ENCODE data around the gene DPP3.

DPP3 gene

DNA sequence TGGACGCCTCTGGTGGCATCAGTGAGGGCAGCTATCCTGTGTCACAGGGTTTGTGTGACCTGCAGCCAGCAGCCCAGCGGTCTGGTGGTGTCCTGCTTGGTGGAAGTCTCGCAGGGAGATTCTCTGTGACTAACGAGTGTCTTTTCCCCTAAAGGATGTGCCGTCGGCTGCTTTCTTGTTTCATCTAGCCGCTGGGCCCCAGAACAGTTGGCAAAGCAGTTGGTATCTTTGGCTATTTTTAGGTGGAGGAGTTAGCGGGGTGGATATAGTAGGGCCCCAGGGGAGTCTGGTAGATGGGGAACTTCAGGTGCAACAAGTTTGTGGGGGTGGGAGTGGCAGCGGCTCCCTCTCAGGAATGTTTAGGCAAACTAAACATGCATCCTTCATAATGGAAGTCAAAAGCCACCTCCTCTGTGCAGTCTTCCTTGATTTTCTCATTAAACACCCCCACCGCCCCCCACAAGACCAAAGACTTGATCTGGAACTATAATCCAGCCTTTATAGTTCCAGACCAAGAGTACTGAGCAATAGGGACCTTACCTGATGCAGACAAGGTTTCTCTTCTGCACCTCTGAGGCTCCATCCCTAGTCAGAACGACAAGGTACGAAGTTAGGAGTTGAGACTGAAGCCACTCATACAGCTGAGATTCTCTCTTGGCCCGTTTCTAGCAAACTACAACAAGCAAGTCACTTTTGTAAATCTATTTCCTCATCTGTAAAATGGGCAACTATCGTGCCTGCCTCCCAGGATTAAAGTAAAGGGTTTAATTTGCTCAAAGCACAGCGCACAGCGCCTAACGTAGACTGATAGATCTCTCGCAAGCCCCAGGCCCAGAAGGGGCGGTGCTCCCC is 14.6 kb upstream of the DPP3 start:
- DNase-seq = no peak

DNA sequence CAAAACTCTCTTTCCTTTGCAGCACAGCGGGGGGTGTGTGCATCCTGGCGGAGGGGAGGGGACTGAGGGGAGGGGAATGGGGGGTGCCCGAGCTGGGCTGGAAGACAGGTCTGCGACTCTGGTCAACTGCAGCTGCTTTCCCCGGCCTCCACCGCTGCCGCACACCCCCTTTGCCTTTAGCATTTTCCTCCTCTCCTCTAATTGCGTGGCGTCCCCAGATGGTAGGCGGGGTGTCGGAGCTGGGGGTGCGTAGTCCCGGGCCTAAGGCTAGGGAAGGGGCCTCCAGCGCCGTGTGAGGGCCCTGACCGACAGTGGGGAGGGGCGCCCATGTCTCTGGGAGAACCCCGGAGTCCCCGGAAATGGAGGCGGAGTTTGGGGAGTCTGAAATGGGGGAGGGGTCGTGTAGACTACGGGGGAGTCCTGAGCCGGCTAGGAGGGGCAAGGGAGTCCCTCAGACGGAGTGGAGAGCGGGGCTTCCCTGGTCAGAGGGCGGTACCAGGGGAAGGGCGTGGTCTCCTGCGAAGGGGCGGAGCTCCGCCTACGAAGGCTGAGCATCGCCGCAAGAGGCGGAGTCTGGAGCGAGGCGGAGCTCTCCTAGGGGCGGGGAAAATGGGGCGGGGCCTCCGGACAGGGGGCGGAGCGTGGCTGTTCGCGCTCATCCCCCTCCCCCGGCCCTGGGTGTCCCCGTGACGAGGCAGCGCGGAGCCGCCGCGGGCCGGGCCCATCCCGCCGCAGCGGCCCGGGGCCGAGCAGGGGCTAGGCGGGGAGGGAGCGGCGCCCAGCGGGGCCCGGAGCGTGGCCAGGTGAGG is 13.8 kb upstream of the DPP3 start, which contains the start of gene PELI3:
TSS of gene PELI3 (plus strand) at position 681 of the 809 bp plus-strand sequence. CDS start 1,224 bp downstream, outside the sequence.
- peak; percentile 97 for DNase-seq

DNA sequence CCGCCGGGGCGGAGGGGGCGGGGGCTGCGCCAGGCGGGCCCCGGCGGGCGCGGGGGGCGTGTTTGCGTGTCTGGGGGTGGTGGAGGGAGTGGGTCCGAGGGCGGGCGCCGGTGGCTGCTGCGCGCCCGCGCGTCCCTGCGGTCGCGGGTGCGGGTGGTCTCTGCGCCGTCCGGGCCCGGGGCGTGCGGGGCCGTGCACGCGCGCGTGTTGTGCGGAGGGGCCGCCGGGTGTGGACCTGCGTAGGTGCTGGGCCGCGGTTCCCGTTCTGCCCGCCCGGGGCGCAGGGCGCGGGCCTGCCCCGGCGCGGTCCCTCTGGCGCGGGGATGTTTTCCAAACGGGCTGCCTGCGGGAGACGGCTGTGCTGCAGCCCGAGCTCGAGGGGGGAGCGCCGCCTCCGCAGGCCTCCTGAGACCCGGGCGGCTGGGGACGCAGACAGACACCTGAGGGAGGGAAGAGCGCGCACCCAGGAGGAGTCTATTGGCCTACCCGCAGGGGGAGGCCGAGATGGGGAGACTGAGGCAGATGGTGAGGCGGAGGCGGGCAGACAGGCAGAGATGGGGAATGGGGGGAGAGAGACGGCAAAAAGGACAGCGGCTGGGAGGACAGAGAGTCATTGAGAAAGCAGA is 13.1 kb upstream of the DPP3 start:
- no peak for DNase-seq

DNA sequence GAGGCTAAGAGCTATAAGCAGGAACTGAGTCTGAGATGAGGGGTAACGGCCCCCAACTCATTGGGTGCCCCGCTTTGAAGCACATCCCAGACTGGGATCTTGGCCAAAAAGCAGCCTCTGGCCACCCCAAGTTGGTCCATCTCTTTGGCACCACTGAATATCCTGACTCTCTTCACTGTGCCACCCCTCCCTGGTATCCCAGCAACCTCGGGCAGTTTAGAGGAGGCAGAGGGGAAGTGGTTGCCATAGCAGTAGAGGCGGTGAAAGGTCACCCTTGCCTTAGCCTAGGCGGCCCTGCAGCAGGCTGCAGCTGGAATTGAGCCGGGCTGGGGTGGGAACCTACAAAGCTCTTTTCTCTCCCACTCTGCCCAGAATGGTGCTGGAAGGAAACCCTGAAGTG is 12.5 kb upstream of the DPP3 start:
- DNase-seq = peak in 1 of 2 experiments; percentile 39

DNA sequence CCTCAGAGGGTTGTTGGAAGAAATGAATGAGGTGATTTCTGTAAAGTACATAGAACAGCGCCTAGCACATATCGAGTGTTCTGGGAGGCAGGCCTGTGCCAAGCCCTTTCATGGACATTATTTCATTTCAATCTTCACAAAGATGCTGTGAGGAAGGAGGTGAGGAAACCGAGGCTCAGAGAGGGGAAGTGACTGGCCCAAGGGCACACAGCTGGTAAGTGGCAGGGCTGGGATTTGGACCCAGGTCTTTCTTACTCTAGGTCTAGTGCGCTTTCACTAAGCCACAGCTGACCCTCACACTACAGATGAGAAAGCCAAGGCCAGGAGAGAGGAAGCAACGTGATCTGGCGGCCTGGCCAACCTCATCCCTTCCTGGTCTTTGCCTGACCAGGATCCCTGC is 11.5 kb upstream of the DPP3 start:
- no peak for DNase-seq

DNA sequence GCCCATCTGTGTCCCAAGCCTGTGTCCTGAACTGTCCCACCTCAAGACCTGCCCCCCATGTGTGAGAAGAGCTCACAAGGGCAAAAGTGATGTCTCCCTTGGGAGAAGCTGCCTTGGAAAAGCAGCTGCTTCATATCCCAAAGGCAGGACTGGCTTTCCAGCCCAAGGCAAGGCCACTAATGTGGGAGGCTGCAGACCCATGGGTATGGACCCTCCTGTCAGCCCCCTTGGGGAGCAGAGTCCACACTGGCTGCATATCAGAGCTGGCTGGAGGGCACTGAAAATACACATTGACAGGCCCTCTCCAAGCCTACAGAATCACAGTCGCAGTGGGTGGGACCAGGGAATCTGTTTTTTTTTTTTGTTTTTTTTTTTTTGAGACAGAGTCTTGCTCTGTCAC is 10.8 kb upstream of the DPP3 start:
- DNase-seq = no peak

DNA sequence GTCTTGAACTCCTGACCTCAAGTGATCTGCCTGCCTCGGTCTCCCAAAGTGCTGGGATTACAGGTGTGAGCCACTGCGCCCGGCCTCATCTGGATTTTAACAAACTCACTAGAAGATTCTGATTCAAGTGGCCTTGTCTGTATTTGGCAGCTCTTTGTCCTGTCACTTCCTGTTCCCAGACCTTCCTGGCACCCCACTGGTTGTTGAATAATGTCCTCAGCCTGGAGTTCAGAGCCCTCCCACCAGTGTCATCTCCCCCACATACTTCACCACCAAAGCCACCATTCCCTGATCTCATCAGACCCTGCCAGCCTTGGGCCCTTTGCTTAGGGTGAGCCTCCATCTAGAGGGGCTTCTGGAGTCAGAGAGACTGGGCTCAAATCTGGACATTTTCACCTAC is 10.2 kb upstream of the DPP3 start:
- DNase-seq = no peak

DNA sequence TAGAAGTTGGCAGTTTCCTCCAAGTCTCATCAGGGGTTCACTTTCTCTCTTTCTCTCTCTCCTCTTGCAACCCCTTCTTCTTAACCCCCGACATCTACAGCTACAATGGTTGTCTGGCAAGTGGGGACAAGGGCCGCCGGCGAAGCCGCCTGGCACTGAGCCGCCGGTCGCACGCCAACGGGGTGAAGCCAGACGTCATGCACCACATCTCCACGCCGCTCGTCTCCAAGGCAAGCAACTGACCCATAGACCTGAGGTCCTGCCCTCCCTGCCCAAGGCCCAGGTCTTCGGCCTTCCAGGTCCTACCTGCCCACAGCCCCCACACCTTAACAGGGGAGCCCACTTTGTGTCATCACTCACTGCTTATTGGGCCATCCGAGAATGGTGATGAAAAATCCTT is 9.1 kb upstream of the DPP3 start:
- DNase-seq = no peak

DNA sequence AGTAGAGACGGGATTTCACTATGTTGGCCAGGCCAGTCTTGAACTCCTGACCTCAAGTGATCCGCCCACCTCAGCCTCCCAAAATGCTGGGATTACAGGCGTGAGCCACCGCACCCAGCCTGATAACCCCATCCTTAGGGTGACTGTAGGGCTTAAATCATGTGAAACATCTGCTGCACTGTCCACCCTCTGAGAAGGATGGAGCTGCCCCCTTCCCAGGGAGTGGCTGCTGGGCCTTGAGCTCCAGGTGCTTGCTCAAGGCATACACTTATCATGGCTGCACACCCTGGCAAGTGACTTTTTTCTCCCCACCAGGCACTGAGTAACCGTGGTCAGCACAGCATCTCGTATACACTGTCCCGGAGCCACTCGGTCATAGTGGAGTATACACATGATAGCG is 8.2 kb upstream of the DPP3 start:
- DNase-seq = no peak

DNA sequence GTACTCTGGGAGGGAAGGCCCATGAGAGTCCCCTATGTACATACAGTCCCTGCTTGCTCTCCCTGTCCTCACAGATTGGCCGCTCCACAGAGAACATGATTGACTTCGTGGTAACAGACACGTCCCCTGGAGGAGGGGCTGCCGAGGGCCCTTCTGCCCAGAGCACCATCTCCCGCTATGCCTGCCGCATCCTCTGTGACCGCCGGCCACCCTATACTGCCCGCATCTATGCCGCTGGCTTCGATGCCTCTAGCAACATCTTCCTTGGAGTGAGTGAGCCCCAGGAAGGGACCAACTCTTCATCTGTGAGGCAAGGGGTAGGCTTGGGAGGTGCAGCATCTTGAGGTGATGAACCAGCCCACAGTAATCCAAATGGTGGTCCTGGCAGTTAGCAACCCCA is 7.1 kb upstream of the DPP3 start:
- no peak for DNase-seq

DNA sequence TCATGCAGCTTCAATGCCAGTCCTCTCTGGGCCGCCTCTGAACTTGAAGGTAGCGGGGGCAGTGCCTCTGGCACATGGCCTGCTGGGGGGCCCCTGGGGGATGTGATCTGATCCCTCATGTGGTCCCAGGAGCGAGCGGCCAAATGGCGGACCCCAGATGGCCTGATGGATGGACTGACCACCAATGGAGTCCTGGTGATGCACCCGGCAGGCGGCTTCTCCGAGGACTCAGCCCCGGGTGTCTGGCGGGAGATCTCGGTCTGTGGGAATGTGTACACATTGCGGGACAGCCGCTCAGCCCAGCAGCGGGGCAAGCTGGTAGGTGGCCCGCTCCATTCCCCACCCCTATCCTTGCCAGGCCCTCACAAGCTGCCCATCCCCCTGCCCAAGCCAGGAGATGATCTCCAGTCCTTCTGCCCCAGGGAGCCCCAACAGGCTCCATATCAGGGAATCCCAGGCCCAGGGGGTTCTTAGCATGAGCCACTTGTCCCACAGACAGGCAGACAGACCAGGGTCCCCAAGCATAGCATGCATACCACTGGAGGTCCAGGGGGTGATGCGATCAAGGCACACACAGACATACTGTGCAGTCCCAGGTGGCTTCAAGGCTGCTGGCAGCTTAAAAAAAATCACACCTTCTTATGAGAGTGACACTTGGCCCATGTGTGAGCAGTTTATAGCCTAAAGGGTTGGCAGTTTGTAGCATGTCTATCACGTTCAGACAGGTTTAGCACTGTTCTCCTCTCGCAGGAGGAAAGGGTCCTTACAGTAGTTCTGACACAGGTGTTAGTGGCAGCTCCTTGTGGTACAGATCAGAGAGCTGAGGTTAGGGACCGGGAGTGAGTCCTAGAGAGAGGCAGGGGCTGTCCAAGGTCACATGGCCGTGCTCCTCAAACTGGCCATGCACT is 6.4 kb upstream of the DPP3 start:
- no peak for DNase-seq

DNA sequence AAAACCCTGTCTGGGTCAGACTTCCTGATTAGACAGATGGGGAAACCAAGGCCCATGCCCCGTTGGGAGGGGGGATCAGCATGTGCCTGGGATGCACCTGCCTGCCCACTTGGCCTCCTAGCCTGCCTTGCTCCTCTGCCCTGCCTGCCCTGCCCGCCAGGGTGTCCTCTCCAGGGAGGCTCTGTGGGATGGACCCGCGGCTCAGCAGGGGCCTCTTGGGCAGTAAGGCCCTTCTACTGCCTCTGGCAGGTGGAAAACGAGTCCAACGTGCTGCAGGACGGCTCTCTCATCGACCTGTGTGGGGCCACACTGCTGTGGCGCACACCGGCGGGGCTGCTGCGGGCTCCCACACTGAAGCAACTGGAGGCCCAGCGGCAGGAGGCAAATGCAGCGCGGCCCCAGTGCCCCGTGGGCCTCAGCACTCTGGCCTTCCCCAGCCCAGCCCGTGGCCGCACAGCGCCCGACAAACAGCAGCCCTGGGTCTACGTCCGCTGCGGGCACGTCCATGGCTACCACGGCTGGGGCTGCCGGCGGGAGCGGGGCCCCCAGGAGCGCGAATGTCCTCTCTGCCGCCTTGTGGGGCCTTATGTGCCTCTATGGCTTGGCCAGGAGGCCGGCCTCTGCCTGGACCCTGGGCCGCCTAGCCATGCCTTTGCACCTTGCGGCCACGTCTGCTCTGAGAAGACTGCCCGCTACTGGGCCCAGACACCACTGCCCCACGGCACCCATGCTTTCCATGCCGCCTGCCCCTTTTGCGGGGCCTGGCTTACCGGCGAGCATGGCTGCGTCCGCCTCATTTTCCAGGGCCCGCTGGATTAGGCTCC is 4.7 kb upstream of the DPP3 start:
- DNase-seq = no peak

DNA sequence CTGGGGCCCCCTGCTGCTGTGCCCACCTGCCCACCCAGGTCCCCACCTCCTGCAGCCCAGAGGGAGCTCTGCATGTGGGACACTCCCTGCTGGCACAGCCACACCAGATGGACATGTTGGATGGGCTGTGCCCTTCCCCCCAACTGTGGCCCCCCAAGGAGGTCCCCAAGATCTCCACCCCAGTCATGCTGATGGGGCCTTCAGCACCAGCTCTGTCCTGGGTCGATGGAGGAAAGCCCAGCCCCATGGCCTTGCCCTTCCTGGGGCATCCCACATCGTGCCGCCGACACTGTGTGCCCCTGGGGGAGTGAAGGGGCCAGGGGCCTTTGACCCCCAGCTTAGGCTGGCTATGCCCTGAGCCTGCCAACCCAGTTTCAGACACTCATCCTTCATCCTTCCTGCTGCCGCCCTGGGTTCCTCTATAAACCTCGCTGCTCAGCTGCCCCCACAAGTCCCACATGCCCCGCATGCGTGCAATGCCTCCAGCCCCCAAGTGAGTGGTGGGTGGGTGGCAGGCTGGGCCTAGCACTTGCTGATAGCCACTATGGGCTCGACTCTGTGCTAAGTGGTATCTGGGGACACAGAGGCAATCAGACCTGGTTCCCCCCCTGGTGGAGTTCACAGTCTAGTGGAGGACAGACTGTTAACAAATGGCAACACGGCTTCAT is 3.9 kb upstream of the DPP3 start:
- no peak for DNase-seq

DNA sequence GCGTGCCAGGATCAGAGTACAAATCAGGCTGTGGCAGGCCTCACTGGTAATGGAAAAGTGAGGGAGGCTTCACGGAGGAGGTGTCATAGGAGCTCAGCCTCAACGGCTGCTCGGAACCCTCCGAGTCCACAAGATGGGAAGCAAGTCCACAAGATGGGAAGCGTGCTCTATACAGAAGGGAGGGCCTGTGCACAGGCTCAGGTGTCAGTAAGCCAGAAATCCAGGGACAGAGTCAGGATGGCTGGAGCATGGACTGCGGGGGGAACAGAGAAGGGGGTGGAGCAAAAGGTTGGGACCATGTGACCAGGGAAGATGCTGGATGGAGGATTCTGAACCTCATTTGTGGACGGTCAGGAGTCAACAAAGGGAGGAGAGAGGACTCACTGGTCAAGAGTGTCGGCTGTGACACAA is 3.4 kb upstream of the DPP3 start:
- DNase-seq = no peak

DNA sequence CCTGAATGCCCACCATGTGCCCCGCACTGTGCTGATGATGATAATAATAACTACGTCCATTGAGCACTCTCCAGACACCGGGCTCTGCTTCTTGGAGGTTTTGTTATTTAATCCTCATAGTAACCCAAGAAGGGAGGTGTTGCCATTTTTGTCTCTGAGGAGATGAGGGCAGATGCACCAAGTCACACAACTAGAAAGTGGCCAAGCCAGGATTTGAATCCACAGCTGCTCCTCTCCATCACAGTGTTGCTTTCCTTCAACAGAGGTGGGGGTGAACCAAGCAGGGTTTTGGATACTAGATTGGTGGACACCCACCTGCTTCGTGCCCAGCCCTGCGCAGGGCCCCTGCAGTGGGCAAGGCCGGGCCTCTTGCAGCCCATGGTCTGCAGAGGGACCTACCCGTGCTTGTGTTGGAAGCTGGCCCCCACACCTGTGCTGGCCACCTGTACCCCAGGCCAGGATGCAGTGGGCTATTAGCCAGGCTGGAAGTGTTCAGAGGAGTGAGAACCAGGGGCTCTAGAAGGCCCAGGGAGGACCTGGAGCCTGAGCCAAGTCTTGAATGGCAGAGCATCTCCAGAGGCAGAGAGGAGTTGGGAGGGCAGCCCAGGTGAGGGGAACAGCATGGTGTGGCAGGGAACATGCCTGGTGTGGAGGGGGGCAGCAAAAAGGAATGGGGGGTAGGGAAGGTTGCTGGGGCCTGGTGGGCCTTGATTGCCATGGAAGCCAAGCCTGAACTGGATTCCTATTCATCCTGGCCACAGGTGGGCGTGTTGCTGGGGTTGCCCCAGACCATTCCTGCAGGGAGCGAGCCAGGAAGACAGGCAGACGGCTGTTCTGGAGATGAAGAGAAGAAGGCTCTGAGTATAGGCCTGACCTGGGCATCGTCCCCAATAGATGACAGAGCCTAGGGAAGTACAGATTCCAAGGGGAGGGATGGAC is 2.7 kb upstream of the DPP3 start:
- DNase-seq = no peak

DNA sequence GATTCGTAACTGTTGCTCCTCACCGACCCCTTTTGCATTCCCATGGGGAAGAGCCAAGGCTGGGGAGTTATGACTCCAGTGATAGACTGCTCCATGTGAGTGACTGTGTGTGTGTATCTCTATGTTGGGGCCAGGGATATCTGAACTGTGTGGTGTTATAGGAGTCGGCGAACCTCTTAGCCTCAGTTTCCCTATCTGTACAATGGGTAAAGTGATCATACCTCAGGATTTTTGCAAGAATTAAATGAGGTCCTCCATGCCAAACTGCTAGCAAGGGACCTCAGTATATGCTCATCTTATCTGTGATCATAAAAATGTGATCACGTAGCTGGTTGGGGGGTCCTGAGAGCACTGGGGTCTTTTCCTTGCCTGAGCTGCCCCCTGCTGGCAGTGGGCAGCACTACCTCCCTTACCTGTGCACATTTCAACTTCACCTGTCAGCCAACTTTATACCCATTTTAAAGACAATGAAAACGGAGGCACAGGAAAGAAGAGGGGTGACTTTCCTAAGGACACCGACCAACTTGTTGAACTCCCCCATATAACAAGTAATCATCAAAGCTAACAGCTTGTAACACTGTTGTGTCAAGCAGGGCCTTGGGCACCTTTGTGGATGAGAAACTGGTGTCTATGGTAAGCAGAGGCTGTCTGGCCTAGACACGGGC is 1.4 kb upstream of the DPP3 start:
- DNase-seq = peak; percentile 54 to 60

DNA sequence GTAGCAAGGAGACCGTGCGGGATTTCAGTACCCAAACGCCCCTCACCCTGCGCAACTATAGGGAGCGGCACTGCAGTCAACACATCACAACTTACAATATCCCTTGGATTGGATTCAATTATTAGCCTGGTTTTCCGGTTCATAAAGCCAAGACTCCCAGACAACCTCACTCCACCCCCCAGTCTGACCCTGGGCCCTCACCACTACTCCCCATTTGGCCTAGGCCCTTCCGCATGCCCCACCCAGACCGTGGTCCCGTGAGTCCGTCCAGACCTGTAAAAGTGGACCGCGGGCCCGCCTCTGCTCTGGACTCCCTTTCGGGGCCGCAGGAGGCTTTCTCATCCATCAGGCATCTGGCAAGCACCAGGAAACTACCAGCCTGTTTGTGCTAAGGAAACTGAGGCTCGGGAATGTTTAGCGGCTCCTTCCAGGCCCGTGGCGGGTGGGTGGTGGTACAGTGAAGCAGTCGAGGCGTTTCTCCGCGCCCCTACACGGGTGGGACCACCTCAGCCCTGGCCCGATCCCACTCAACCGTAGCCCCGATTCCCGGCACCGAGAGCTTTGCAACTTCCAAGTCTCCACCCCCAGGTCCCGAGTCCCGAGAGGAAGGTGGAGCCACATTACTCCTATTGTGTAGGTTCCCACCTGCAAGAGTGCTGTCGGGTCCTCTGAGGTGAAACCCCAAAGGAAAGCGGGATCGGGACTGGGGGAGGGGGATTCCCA is 679 bp upstream of the DPP3 start:
- DNase-seq = peak in 1 of 2 experiments; percentile 44

DNA sequence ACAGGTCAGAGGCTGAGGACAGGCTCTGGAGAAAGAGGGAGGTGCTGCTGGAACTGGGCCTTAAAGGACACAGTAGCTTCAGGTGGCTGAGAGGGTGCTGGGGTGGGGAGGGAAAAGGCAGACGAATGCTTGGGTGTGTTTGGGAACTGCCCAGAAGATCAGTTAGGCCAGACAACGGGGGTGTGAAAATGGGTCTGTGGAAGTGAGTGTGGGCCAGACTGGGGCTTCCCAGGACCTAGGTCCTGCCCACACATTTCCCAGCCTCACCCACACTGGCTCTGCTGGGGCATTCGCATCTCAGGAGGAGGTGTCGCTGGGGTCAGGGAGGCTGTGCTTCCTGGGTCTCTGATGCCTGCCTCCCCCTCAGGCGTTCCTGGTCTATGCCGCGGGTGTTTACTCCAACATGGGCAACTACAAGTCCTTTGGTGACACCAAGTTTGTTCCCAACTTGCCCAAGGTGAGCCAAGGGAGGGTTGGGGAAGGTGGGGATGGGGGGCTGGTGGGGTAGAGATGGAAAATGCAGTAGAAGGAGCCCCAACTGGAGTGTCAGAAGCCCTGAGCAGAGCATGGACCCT is 4.7 kb downstream of the DPP3 start:
- no peak for DNase-seq

Measured in activated T-cell treated with anti-CD3 and anti-CD28 coated beads, Interleukin-2, amount 50 U/mL, for 48 hours (primary cell).